HepG2 (cell line): ENCODE measurements around the gene SEPHS2. TPM values are rescaled to one million over a fixed set of nuclear protein-coding genes. Genes with fewer than 3 reads are reported as not detected.

Experiments
- ATF2 ChIP-seq: sonication (generic); formaldehyde crosslinking; IDR thresholded peaks from 2 replicates; pipeline ENCODE4 v1.4.0; 2020; ENCODE audit warnings: missing genetic modification reagents
- CCDC6 ChIP-seq: sonication (generic); formaldehyde crosslinking; IDR thresholded peaks from 2 replicates; pipeline ENCODE4 v1.8.1; 2022; ENCODE audit warnings: mild to moderate bottlenecking, missing genetic modification reagents, moderate library complexity
- HDAC2 ChIP-seq: sonication (generic); formaldehyde crosslinking; IDR thresholded peaks from 2 replicates; pipeline ENCODE4 v1.4.0; 2020; ENCODE audit warnings: missing genetic modification reagents
- HMG20A ChIP-seq: IDR thresholded peaks from 2 replicates; pipeline ENCODE4 v1.6.1; 2016; ENCODE audit warnings: borderline replicate concordance
- KLF11 ChIP-seq: IDR thresholded peaks from 2 replicates; pipeline ENCODE4 v1.6.1; 2016; ENCODE audit warnings: missing compliant biosample characterization
- MBD4 ChIP-seq: IDR thresholded peaks from 2 replicates; pipeline ENCODE4 v1.6.1; 2012; ENCODE audit warnings: low read length, inconsistent platforms, borderline replicate concordance
- MED8 ChIP-seq: sonication (generic); formaldehyde crosslinking; IDR thresholded peaks from 2 replicates; pipeline ENCODE4 v1.8.1; 2023; ENCODE audit warnings: mild to moderate bottlenecking, missing genetic modification reagents; ENCODE audit not compliant: insufficient replicate concordance
- PHB2 ChIP-seq: fragments of 450-650 bp; IDR thresholded peaks from 2 replicates; pipeline ENCODE4 v1.6.1; 2018; ENCODE audit not compliant: partially characterized antibody
- POLR2AphosphoS2 ChIP-seq: IDR thresholded peaks from 2 replicates; pipeline ENCODE4 v1.6.1; 2011; ENCODE audit warnings: low read depth, low read length, improper control_type of control experiment
- RARA ChIP-seq: IDR thresholded peaks from 2 replicates; pipeline ENCODE4 v1.6.1; 2016; ENCODE audit warnings: missing genetic modification reagents, missing compliant biosample characterization
- SIX4 ChIP-seq: sonication (generic); formaldehyde crosslinking; IDR thresholded peaks from 2 replicates; pipeline ENCODE4 v1.4.0; 2020; ENCODE audit warnings: missing genetic modification reagents
- SPEN ChIP-seq: sonication (generic); formaldehyde crosslinking; IDR thresholded peaks from 2 replicates; pipeline ENCODE4 v1.5.1; 2020; ENCODE audit warnings: low read depth, mild to moderate bottlenecking, missing genetic modification reagents
- ZBTB3 ChIP-seq: sonication (generic); formaldehyde crosslinking; IDR thresholded peaks from 2 replicates; pipeline ENCODE4 v1.4.0; 2020; ENCODE audit warnings: low read depth, mild to moderate bottlenecking, moderate library complexity, missing genetic modification reagents, borderline replicate concordance
- ZBTB4 ChIP-seq: sonication (generic); formaldehyde crosslinking; IDR thresholded peaks from 2 replicates; pipeline ENCODE4 v1.4.0; 2020; ENCODE audit warnings: missing genetic modification reagents, mild to moderate bottlenecking, borderline replicate concordance
- ZHX2 ChIP-seq, 2 experiments: sonication (generic) in 1 of 2; formaldehyde crosslinking in 1 of 2; IDR thresholded peaks; 2 replicates each; pipeline versions ENCODE4 v1.6.1 to v1.9.0; 2014 to 2022; ENCODE audit warnings: antibody characterized with exemption in 1 of 2, borderline replicate concordance in 1 of 2, inconsistent platforms in 1 of 2, low read depth in 1 of 2, missing genetic modification reagents in 1 of 2
- ZNF12 ChIP-seq: sonication (generic); formaldehyde crosslinking; IDR thresholded peaks from 2 replicates; pipeline ENCODE4 v1.5.0; 2020; ENCODE audit warnings: missing genetic modification reagents
- ZNF574 ChIP-seq: sonication (generic); formaldehyde crosslinking; IDR thresholded peaks from 2 replicates; pipeline ENCODE4 v1.4.0; 2020; ENCODE audit warnings: missing genetic modification reagents
- polyA plus RNA-seq, 8 experiments: library from polyadenylated mRNA; depleted of rRNA in 3 of 8; stranded (reverse) in 7 of 8; unstranded in 1 of 8; fragments of >200 nt; fragmentation: Illumina TruSeq in 4 of 8; extraction: Trizol in 4 of 8; gene quantifications; 2 replicates each; pipeline versions ENCODE4 v1.2.1 to v1.2.3, GENCODE V29; 2011 to 2016; ENCODE audit warnings: low read depth in 4 of 8, missing spikeins in 1 of 8, mixed read lengths in 1 of 8; ENCODE audit not compliant: insufficient read depth in 1 of 8
- total RNA-seq, 5 experiments: library from RNA; depleted of rRNA; stranded (reverse); fragments of >200 nt; fragmentation: Illumina TruSeq; extraction: Trizol; gene quantifications; 2 replicates each; pipeline ENCODE4 v1.2.3, GENCODE V29; 2016; ENCODE audit warnings: low read depth in 1 of 5

SEPHS2 gene
- total and polyA plus RNA-seq, 2 of the 13 experiments (the other 11 are each of a cell fraction or from before 2014, with no cell fraction given) = 20.7 to 127 TPM

GRCh38 chr16:30449116-30449435, 3.4 kb upstream of the SEPHS2 start (continued):
- TF ChIP-seq ZHX2 (IDR thresholded peaks at IDR 0.05; ENCODE audit: low read depth) (no peak; the same call in 1 of the 2 replicates), ZHX2 (CRISPR knock-in tag; IDR thresholded peaks at IDR 0.05; ENCODE audit: borderline replicate concordance) (no peak), HDAC2 (CRISPR knock-in tag) (peak; percentile 63; the same call in 1 of the 2 replicates), MBD4 (no peak), HMG20A (peak; percentile 84), ZBTB3 (CRISPR knock-in tag) (peak; percentile 93; the same call in 1 of the 2 replicates), ZBTB4 (CRISPR knock-in tag) (no peak), POLR2AphosphoS2 (no peak), ATF2 (CRISPR knock-in tag) (peak; percentile 77), SPEN (CRISPR knock-in tag) (peak; percentile 27; the same call in 1 of the 2 replicates), ZNF574 (0 out of 2 replicates have a peak, but pooled peaks have one; percentile 41), KLF11 (CRISPR knock-in tag) (0 out of 2 replicates have a peak, but pooled peaks have one; percentile 36), MED8 (CRISPR knock-in tag) (no peak), CCDC6 (CRISPR knock-in tag) (no peak), PHB2 (no peak), RARA (peak; percentile 96), ZNF12 (CRISPR knock-in tag) (0 out of 2 replicates have a peak, but pooled peaks have one; percentile 22), SIX4 (CRISPR knock-in tag) (no peak)
